Fibroblast of lung (primary cell): Measurements from ENCODE around the gene NOS1AP. TPM values are rescaled to one million over a fixed set of nuclear protein-coding genes. Genes with fewer than 3 reads are reported as not detected.

Source experiments
- DNase-seq, 2 donors: peaks; one replicate each; pipeline versions ENCODE4 v3.0.0 to v3.0.0-alpha.2; 2010; ENCODE audit warnings: low read depth in 2 of 2
- H2AFZ ChIP-seq: 2 replicates; pipeline ENCODE4 v1.5.1; 2012; ENCODE audit warnings: low read length, control low read depth, inconsistent platforms
- H3K27ac ChIP-seq: 2 replicates; pipeline ENCODE4 v1.5.1; 2011; ENCODE audit warnings: low read length, control low read depth; ENCODE audit not compliant: insufficient read depth
- H3K27me3 ChIP-seq: 2 replicates; pipeline ENCODE4 v1.5.1; 2011; ENCODE audit warnings: mild to moderate bottlenecking, low read length; ENCODE audit not compliant: control insufficient read depth, insufficient read depth
- H3K36me3 ChIP-seq: 2 replicates; pipeline ENCODE4 v1.5.1; 2011; ENCODE audit warnings: low read length; ENCODE audit not compliant: control insufficient read depth, insufficient read depth
- H3K4me1 ChIP-seq: 2 replicates; pipeline ENCODE4 v1.5.1; 2011; ENCODE audit warnings: low read length; ENCODE audit not compliant: control insufficient read depth, insufficient read depth; ENCODE audit errors: extremely low read depth
- H3K4me2 ChIP-seq: 2 replicates; pipeline ENCODE4 v1.5.1; 2011; ENCODE audit warnings: low read length, control low read depth; ENCODE audit not compliant: insufficient read depth; ENCODE audit errors: extremely low read depth
- H3K4me3 ChIP-seq, 4 experiments: fragments of 200-600 bp in 1 of 4; sonication (generic) in 1 of 4; replicated peaks in 1 of 4; 2 replicates each; pipeline ENCODE4 v1.5.1; 2011 to 2016; ENCODE audit warnings: low read length in 4 of 4, low read depth in 3 of 4, mild to moderate bottlenecking in 3 of 4, control low read depth in 2 of 4, inconsistent platforms in 1 of 4, mixed read lengths in 1 of 4; ENCODE audit not compliant: insufficient read depth in 1 of 4; ENCODE audit errors: control extremely low read depth in 1 of 4
- H3K79me2 ChIP-seq: 2 replicates; pipeline ENCODE4 v1.5.1; 2012; ENCODE audit warnings: mild to moderate bottlenecking, low read length, inconsistent platforms; ENCODE audit not compliant: control insufficient read depth, insufficient read depth
- H3K9ac ChIP-seq: 2 replicates; pipeline ENCODE4 v1.5.1; 2011; ENCODE audit warnings: mild to moderate bottlenecking, low read length, control low read depth; ENCODE audit not compliant: insufficient read depth
- H3K9me3 ChIP-seq: 2 replicates; pipeline ENCODE4 v1.5.1; 2012; ENCODE audit warnings: low read depth, low read length; ENCODE audit not compliant: control insufficient read depth, insufficient read depth
- H4K20me1 ChIP-seq: 2 replicates; pipeline ENCODE4 v1.5.1; 2011; ENCODE audit warnings: low read length; ENCODE audit not compliant: control insufficient read depth, insufficient read depth; ENCODE audit errors: extremely low read depth
- CTCF ChIP-seq, 2 donors: IDR thresholded peaks in 1 of 2; conservative IDR thresholded peaks in 1 of 2; 1 replicate in 1 of 2; 2 replicates in 1 of 2; pipeline ENCODE4 v1.5.1; 2011 to 2012; ENCODE audit warnings: low read length in 2 of 2, control low read depth in 1 of 2, inconsistent platforms in 1 of 2, low read depth in 1 of 2, mild to moderate bottlenecking in 1 of 2
- EZH2 ChIP-seq: IDR thresholded peaks from 2 replicates; pipeline ENCODE4 v1.5.1; 2012; ENCODE audit warnings: low read length, control low read depth, mild to moderate bottlenecking; ENCODE audit errors: missing control alignments
- polyA plus RNA-seq, 2 donors: library from polyadenylated mRNA; depleted of rRNA in 1 of 2; stranded (reverse) in 1 of 2; unstranded in 1 of 2; fragments of >200 nt; gene quantifications; 2 replicates each; pipeline ENCODE4 v1.2.1, GENCODE V29; 2011 to 2012; ENCODE audit warnings: missing spikeins in 1 of 2
- total RNA-seq: library from RNA; depleted of rRNA; stranded (reverse); fragments of >200 nt; gene quantifications from 2 replicates; pipeline ENCODE4 v1.2.1, GENCODE V29; 2014

NOS1AP gene
- total and polyA plus RNA-seq, 2 donors (not counting 1 experiment from before 2014, with no cell fraction given): 0.14 to 0.17 TPM

GRCh38 chr1:162192306-162192678, 122.8 kb downstream of the NOS1AP start:
- Histone ChIP-seq H3K27me3 (peaks cover 2% of the 10 kb centered on the region), H3K79me2 (no peaks in the 10 kb centered on the region), H2AFZ (no peak overlapping the region), H3K9me3 (no peaks in the 10 kb centered on the region), H3K4me2 (no peak overlapping the region), H3K4me1 (no peaks in the 10 kb centered on the region), H3K9ac (no peak overlapping the region), H4K20me1 (no peaks in the 10 kb centered on the region), H3K4me3 (no peak overlapping the region), H3K27ac (no peak overlapping the region), H3K36me3 (no peaks in the 10 kb centered on the region)
- no peak for TF ChIP-seq EZH2
- TF ChIP-seq CTCF (conservative IDR thresholded peaks at IDR 0.05 in 1 of 2, IDR thresholded peaks at IDR 0.05 in 1 of 2; ENCODE audit: low read depth in 1 of 2, low read length in 2 of 2): no peak
- DNase-seq: no peak

GRCh38 chr1:162192763-162193162, 123.3 kb downstream of the NOS1AP start:
- Histone ChIP-seq H3K4me2 (no peak overlapping the region), H4K20me1 (no peaks in the 10 kb centered on the region), H3K9me3 (no peaks in the 10 kb centered on the region), H3K27me3 (peaks cover 2% of the 10 kb centered on the region), H2AFZ (no peak overlapping the region), H3K27ac (no peak overlapping the region), H3K4me3 (no peak overlapping the region), H3K79me2 (no peaks in the 10 kb centered on the region), H3K4me1 (no peaks in the 10 kb centered on the region), H3K9ac (no peak overlapping the region), H3K36me3 (no peaks in the 10 kb centered on the region)
- DNase-seq: no peak
- TF ChIP-seq EZH2: no peak
- no peak for TF ChIP-seq CTCF (conservative IDR thresholded peaks at IDR 0.05 in 1 of 2, IDR thresholded peaks at IDR 0.05 in 1 of 2; ENCODE audit: low read depth in 1 of 2, low read length in 2 of 2)

- DNase-seq: no peak
- no peaks in the 10 kb centered on the region for H3K79me2 ChIP-seq
- TF ChIP-seq CTCF (conservative IDR thresholded peaks at IDR 0.05 in 1 of 2, IDR thresholded peaks at IDR 0.05 in 1 of 2; ENCODE audit: low read depth in 1 of 2, low read length in 2 of 2) (no peak), EZH2 (no peak)
- no peak overlapping the region for H3K4me3 ChIP-seq
- H3K9ac ChIP-seq: no peak overlapping the region
- H4K20me1 ChIP-seq: no peaks in the 10 kb centered on the region
- H3K4me2 ChIP-seq: no peak overlapping the region
- no peak overlapping the region for H2AFZ ChIP-seq
- H3K36me3 ChIP-seq: no peaks in the 10 kb centered on the region
- no peaks in the 10 kb centered on the region for H3K4me1 ChIP-seq
- H3K9me3 ChIP-seq: no peaks in the 10 kb centered on the region
- no peak overlapping the region for H3K27ac ChIP-seq
- H3K27me3 ChIP-seq: peaks cover 2% of the 10 kb centered on the region
These were observed 123.7 kb downstream of the NOS1AP start for GRCh38 chr1:162193221-162193620.
